Brain microvascular endothelial cell (primary cell): ENCODE measurements around the gene ZDHHC8.
"Not testable (repeated sequence)": the region's sequence is repeated elsewhere in the genome, so short reads cannot be mapped to it uniquely, and the experiment has no call there.

Source experiments
- DNase-seq: peaks from one replicate; pipeline ENCODE4 v3.0.0-alpha.2; 2020
- H3K27ac ChIP-seq: fragments of 250-450 bp; sonication (Bioruptor Pico); 2 replicates; pipeline ENCODE4 v1.5.1; 2020; ENCODE audit warnings: mild to moderate bottlenecking, moderate library complexity
- H3K27me3 ChIP-seq: fragments of 250-450 bp; sonication (Bioruptor Pico); replicated peaks from 2 replicates; pipeline ENCODE4 v1.5.1; 2020; ENCODE audit warnings: mild to moderate bottlenecking
- H3K36me3 ChIP-seq: fragments of 250-450 bp; sonication (Bioruptor Pico); replicated peaks from 2 replicates; pipeline ENCODE4 v1.5.1; 2020; ENCODE audit warnings: mild to moderate bottlenecking
- H3K4me3 ChIP-seq: 2 replicates; pipeline ENCODE4 v1.5.1; 2011; ENCODE audit warnings: low read depth, mild to moderate bottlenecking, control low read depth, low read length, moderate library complexity
- CTCF ChIP-seq: IDR thresholded peaks from 2 replicates; pipeline ENCODE4 v1.5.1; 2011; ENCODE audit warnings: low read depth, mild to moderate bottlenecking, moderate library complexity, low read length, control low read depth, inconsistent platforms; ENCODE audit errors: missing control alignments
- in situ Hi-C: cut with HindIII; loops from 2 replicates; pipeline ENCODE4 v1.10.0; 2017; ENCODE audit warnings: low sequenced_read_pairs, low pct_ligation_motif_present

The ZDHHC8 gene

GRCh38 chr22:20156611-20157429 lies 25.2 kb downstream of the ZDHHC8 start:
- H3K27me3 ChIP-seq, result no peaks in the 10 kb centered on the region

GRCh38 chr22:20157430-20158183 lies 26.0 kb downstream of the ZDHHC8 start:
- H3K36me3 ChIP-seq, result no peaks in the 10 kb centered on the region
- no peak for DNase-seq
- in situ Hi-C loops, result no loop called here
- H3K27me3 ChIP-seq, result no peaks in the 10 kb centered on the region
- TF ChIP-seq CTCF, result no peak
- H3K4me3 ChIP-seq, result no peak overlapping the region
- no peak overlapping the region for H3K27ac ChIP-seq

More at GRCh38 chr22:20156611-20157429, 25.2 kb downstream of the ZDHHC8 start:
- H3K36me3 ChIP-seq, result no peaks in the 10 kb centered on the region
- H3K4me3 ChIP-seq, result no peak overlapping the region
- in situ Hi-C loops, result no loop called here
- TF ChIP-seq CTCF, result peak; percentile 100
- no peak overlapping the region for H3K27ac ChIP-seq
- DNase-seq, result peak; percentile 63

- Histone ChIP-seq H3K27me3 (no peaks in the 10 kb centered on the region), H3K27ac (no peak overlapping the region), H3K36me3 (no peaks in the 10 kb centered on the region), H3K4me3 (no peak overlapping the region)
- in situ Hi-C loops, result no loop called here
- TF ChIP-seq CTCF, result no peak
- no peak for DNase-seq
Observed at GRCh38 chr22:20158391-20159036, 26.9 kb downstream of the ZDHHC8 start.

- TF ChIP-seq CTCF, result no peak
- DNase-seq, result no peak
- H3K36me3 ChIP-seq, result no peaks in the 10 kb centered on the region
- no peak overlapping the region for H3K4me3 ChIP-seq
- in situ Hi-C loops, result no loop called here
- H3K27ac ChIP-seq, result no peak overlapping the region
- H3K27me3 ChIP-seq, result no peaks in the 10 kb centered on the region
Observed at GRCh38 chr22:20159076-20159475, 27.5 kb downstream of the ZDHHC8 start.

GRCh38 chr22:20159531-20159930 lies 27.9 kb downstream of the ZDHHC8 start:
- H3K36me3 ChIP-seq, DNase-seq, in situ Hi-C loops, H3K27ac ChIP-seq, H3K4me3 ChIP-seq, H3K27me3 ChIP-seq: not testable (repeated sequence)

GRCh38 chr22:20160041-20160440 lies 28.4 kb downstream of the ZDHHC8 start:
- H3K27ac ChIP-seq, result no peak overlapping the region
- TF ChIP-seq CTCF, result no peak
- in situ Hi-C loops, result no loop called here
- no peak overlapping the region for H3K4me3 ChIP-seq
- H3K27me3 ChIP-seq, result no peaks in the 10 kb centered on the region
- DNase-seq, result no peak
- H3K36me3 ChIP-seq, result no peaks in the 10 kb centered on the region
